ENCODE results near the gene SLC9A9. TPM values are rescaled to one million over a fixed set of nuclear protein-coding genes. Genes with fewer than 3 reads are reported as not detected.

The SLC9A9 gene
- total and polyA plus RNA-seq, 2 of the 8 experiments (the other 6 are each of a cell fraction or from before 2014, with no cell fraction given), result 0.48 to 1.1 TPM

- H3K27ac ChIP-seq (ENCODE audit: low read depth, low read length), result no peak overlapping the region
- H4K20me1 ChIP-seq (replicated peaks in 1 of 2; ENCODE audit: control insufficient read depth in 1 of 2, insufficient read depth in 2 of 2, low read length in 2 of 2), result no peaks in the 10 kb centered on the region
- CTCF ChIA-PET (ENCODE audit: partially characterized antibody), result no interaction called here
- H2BK5ac ChIP-seq (ENCODE audit: low read depth, low read length), result no peak overlapping the region
- no peak overlapping the region; the same call in 1 of the 2 replicates for H2AFZ ChIP-seq (ENCODE audit: low read length)
- peaks cover 0 to 5% (median 0%) of the 10 kb centered on the region in 4 experiments; a peak in 1 of 7 replicates for H3K4me1 ChIP-seq (replicated peaks in 1 of 4; ENCODE audit: control insufficient read depth in 3 of 4, insufficient read depth in 4 of 4, low read length in 3 of 4)
- H3K4ac ChIP-seq (replicated peaks; ENCODE audit: insufficient read length, low read depth, low read length), result no peak overlapping the region
- peaks cover 0 to 1% (median 0%) of the 10 kb centered on the region in 4 experiments; a peak in 1 of 7 replicates for H3K27me3 ChIP-seq (replicated peaks in 1 of 4; ENCODE audit: control insufficient read depth in 3 of 4, extremely low read depth in 1 of 4, insufficient read depth in 3 of 4, low read length in 3 of 4)
- H2AK5ac ChIP-seq (ENCODE audit: low read depth, low read length), result no peak overlapping the region
- H2BK15ac ChIP-seq (ENCODE audit: low read length), result no peak overlapping the region
- DNase-seq (ENCODE audit: low read depth in 1 of 2, low spot score in 2 of 2) (no peak), FAIRE-seq (no peak)
- no peak overlapping the region for H3K56ac ChIP-seq (replicated peaks; ENCODE audit: insufficient read length, low read depth, low read length)
- no peaks in the 10 kb centered on the region for H3K9me3 ChIP-seq (ENCODE audit: insufficient read depth in 2 of 2, low read depth in 1 of 2, low read length in 1 of 2)
- no peaks in the 10 kb centered on the region for H3K23me2 ChIP-seq (ENCODE audit: low read depth, low read length)
- H2BK12ac ChIP-seq (ENCODE audit: low read depth, low read length), result no peak overlapping the region
- no peak overlapping the region for H4K5ac ChIP-seq (ENCODE audit: insufficient read length, low read depth, low read length)
- H4K91ac ChIP-seq (replicated peaks; ENCODE audit: insufficient read length, low read length), result no peak overlapping the region
- no peaks in the 10 kb centered on the region for H3K79me1 ChIP-seq (ENCODE audit: low read depth, low read length)
- no peak overlapping the region for H2BK20ac ChIP-seq (ENCODE audit: low read length)
- H3K79me2 ChIP-seq (ENCODE audit: control insufficient read depth in 1 of 2, insufficient read depth in 2 of 2, low read length in 2 of 2), result no peaks in the 10 kb centered on the region
- no peak overlapping the region for H3K4me3 ChIP-seq (ENCODE audit: extremely low read depth in 1 of 4, insufficient read depth in 2 of 4, low read depth in 3 of 4, low read length in 4 of 4)
- no peak overlapping the region for H3K18ac ChIP-seq (ENCODE audit: extremely low read depth, low read length)
- H3K4me2 ChIP-seq (ENCODE audit: insufficient read depth in 1 of 2, low read depth in 2 of 2, low read length in 2 of 2), result no peak overlapping the region
- WGBS, 2 experiments (ENCODE audit: extremely low coverage in 1 of 2, insufficient coverage in 1 of 2, insufficient read length in 1 of 2, insufficient replicate concordance in 2 of 2, low coverage in 1 of 2, low lambda C conversion rate in 2 of 2, missing lambda C conversion rate in 1 of 2), result 83% methylated on average over 3 of the region's 3 CpGs; no CpG with 5 or more reads in 1 of the 2 experiments
- POLR2A ChIA-PET (ENCODE audit: partially characterized antibody), result no interaction called here
- no peaks in the 10 kb centered on the region for H3K36me3 ChIP-seq (ENCODE audit: control insufficient read depth in 2 of 4, insufficient read depth in 4 of 4, low read length in 3 of 4)
- no peak overlapping the region for H3K9ac ChIP-seq (replicated peaks in 1 of 4; ENCODE audit: extremely low read depth in 1 of 4, low read depth in 3 of 4, low read length in 3 of 4)
- H4K8ac ChIP-seq (ENCODE audit: extremely low read depth, insufficient read depth, low read length), result no peak overlapping the region; the same call in 1 of the 2 replicates
- no peak overlapping the region for H2BK120ac ChIP-seq (replicated peaks; ENCODE audit: low read depth, low read length)
- no peak overlapping the region for H3K23ac ChIP-seq (ENCODE audit: insufficient read length)
- no peak overlapping the region for H3K14ac ChIP-seq (ENCODE audit: insufficient read length)
- TF ChIP-seq CTCF (IDR thresholded peaks at IDR 0.05; ENCODE audit: control extremely low read depth in 1 of 3, insufficient read depth in 1 of 3, low read depth in 1 of 3, low read length in 3 of 3), result no peak
- TF ChIP-seq CREB1 (IDR thresholded peaks at IDR 0.05), result no peak
- TF ChIP-seq EP300 (IDR thresholded peaks at IDR 0.05; ENCODE audit: borderline replicate concordance in 1 of 2, low read depth in 2 of 2, low read length in 2 of 2), result no peak
- TF ChIP-seq SP4 (IDR thresholded peaks at IDR 0.05; ENCODE audit: low read length), result no peak
- no peak for TF ChIP-seq SRF (IDR thresholded peaks at IDR 0.05; ENCODE audit: low read depth, low read length)
- TF ChIP-seq SIN3A (conservative IDR thresholded peaks at IDR 0.05 in 1 of 2, IDR thresholded peaks at IDR 0.05 in 1 of 2; ENCODE audit: low read depth in 1 of 2, low read length in 2 of 2), result no peak
- TF ChIP-seq ZNF274 (IDR thresholded peaks at IDR 0.05; ENCODE audit: borderline replicate concordance, extremely low read depth, low read length), result no peak
- TF ChIP-seq SP1 (IDR thresholded peaks at IDR 0.05; ENCODE audit: low read depth, low read length), result no peak
- TF ChIP-seq YY1 (IDR thresholded peaks at IDR 0.05; ENCODE audit: low read depth, low read length), result peak; percentile 96
- no peak for TF ChIP-seq TBP (IDR thresholded peaks at IDR 0.05; ENCODE audit: low read depth, low read length)
- TF ChIP-seq NANOG (IDR thresholded peaks at IDR 0.05; ENCODE audit: insufficient read depth, low read depth, low read length, poor library complexity, severe bottlenecking), result no peak
- TF ChIP-seq NRF1 (IDR thresholded peaks at IDR 0.05; ENCODE audit: low read depth, low read length), result no peak
These were observed 350.9 kb downstream of the SLC9A9 start for GRCh38 chr3:143497382-143497781.
